Right cardiac atrium (tissue), 5 donors: ENCODE measurements around the gene PYDC1. TPM values are rescaled to one million over a fixed set of nuclear protein-coding genes. Genes with fewer than 3 reads are reported as not detected.

Source experiments
- ATAC-seq, 2 donors: fragments of 200-7000 bp; cut with Tn5 transposase; one replicate each; pipeline versions ENCODE4 v1.8.0 to v1.9.1; 2020; ENCODE audit warnings: moderate library complexity in 2 of 2, mild to moderate bottlenecking in 1 of 2
- DNase-seq, 3 donors: peaks; one replicate each; pipeline ENCODE4 v3.0.0-alpha.2; 2020
- H3K27ac ChIP-seq: one replicate; pipeline ENCODE4 v1.5.1; 2013; ENCODE audit warnings: mild to moderate bottlenecking, low read length, control low read depth, moderate library complexity
- H3K27me3 ChIP-seq: one replicate; pipeline ENCODE4 v1.6.1; 2013; ENCODE audit not compliant: control insufficient read depth, insufficient read depth
- H3K4me1 ChIP-seq: one replicate; pipeline ENCODE4 v1.6.1; 2013; ENCODE audit warnings: low read length; ENCODE audit not compliant: control insufficient read depth, insufficient read depth
- H3K4me3 ChIP-seq: one replicate; pipeline ENCODE4 v1.5.1; 2013; ENCODE audit warnings: low read length, control low read depth
- H3K9me3 ChIP-seq: one replicate; pipeline ENCODE4 v1.6.1; 2013; ENCODE audit warnings: low read length; ENCODE audit not compliant: control insufficient read depth
- WGBS: extraction: QIAGEN DNeasy Blood & Tissue Kit; methylation state at CpG from one replicate; pipeline ENCODE4 v1.1.7; 2013; 5-methylcytosine and 5-hydroxymethylcytosine counted together
- intact Hi-C, 4 donors: fragments of 100-400 bp; cut with DNase I; formaldehyde crosslinking; loops; one replicate each; pipeline versions ENCODE4 v1.11.0 to v1.14.0; 2022 to 2023
- polyA plus RNA-seq: library from polyadenylated mRNA; stranded (reverse); fragments of 200-250 nt; gene quantifications from one replicate; pipeline ENCODE4 v1.2.3, GENCODE V29; 2013
- total RNA-seq, 4 donors: library from RNA; stranded (reverse); fragmentation: NEBNext Ultra II Directional; extraction: Animal tissue kit (Norgen Biotek cat#: 25700); gene quantifications; one replicate each; pipeline ENCODE4 v1.2.1, GENCODE V29; 2021
- donor health status: healthy with polysubstance abuse.
- donor health status: DM: no; HTN: yes; CAD: no.
- donor health status: DM: no; HTN: no; CAD: no.
- donor health status: DM: no; HTN: yes; CAD: no; lungs with severe emphysema.
- donor health status: DM: yes; HTN: yes; CAD: no.

PYDC1 gene
- total and polyA plus RNA-seq, 5 donors, result 0.23 TPM; not detected in 4

- H3K9me3 ChIP-seq, result no peaks in the 10 kb centered on the region
- peaks cover 5% of the 10 kb centered on the region for H3K4me1 ChIP-seq
- DNase-seq (no peak), ATAC-seq (no peak)
- intact Hi-C loops, result no loop called here
- H3K27me3 ChIP-seq, result no peaks in the 10 kb centered on the region
- H3K27ac ChIP-seq, result no peak overlapping the region
- H3K4me3 ChIP-seq, result no peak overlapping the region
- whole genome bisulfite sequencing, result 71% methylated on average over 12 of the region's 12 CpGs
These were observed 4.6 kb upstream of the PYDC1 start for GRCh38 chr16:31221357-31222160.

- Histone ChIP-seq H3K27me3 (no peaks in the 10 kb centered on the region), H3K9me3 (no peaks in the 10 kb centered on the region), H3K27ac (no peak overlapping the region), H3K4me3 (no peak overlapping the region), H3K4me1 (peaks cover 5% of the 10 kb centered on the region)
- WGBS, result 89% methylated on average over 15 of the region's 15 CpGs
- DNase-seq (no peak), ATAC-seq (no peak)
- intact Hi-C loops, result no loop called here
These were observed 2.3 kb upstream of the PYDC1 start for GRCh38 chr16:31219154-31219741.

GRCh38 chr16:31217136-31217530, 198 bp upstream of the PYDC1 start:
- H3K4me1 ChIP-seq, result peaks cover 5% of the 10 kb centered on the region
- H3K27ac ChIP-seq, result no peak overlapping the region
- H3K4me3 ChIP-seq, result no peak overlapping the region
- no peak for ATAC-seq
- 30% methylated on average over 4 of the region's 4 CpGs for WGBS
- no peak for DNase-seq
- no peaks in the 10 kb centered on the region for H3K27me3 ChIP-seq
- intact Hi-C loops, result no loop called here
- H3K9me3 ChIP-seq, result no peaks in the 10 kb centered on the region

GRCh38 chr16:31215287-31216162, 1.4 kb downstream of the PYDC1 start:
- peak; percentile 65 to 81 (median 81) for DNase-seq
- peak; percentile 90 to 92 for ATAC-seq
- intact Hi-C loops, result no loop called here
- under 1% methylated on average over 63 of the region's 63 CpGs for WGBS
- peaks cover 5% of the 10 kb centered on the region for H3K4me1 ChIP-seq
- H3K27me3 ChIP-seq, result no peaks in the 10 kb centered on the region
- no peak overlapping the region for H3K27ac ChIP-seq
- H3K9me3 ChIP-seq, result no peaks in the 10 kb centered on the region
- H3K4me3 ChIP-seq, result peak overlapping the region; percentile 14

- no peaks in the 10 kb centered on the region for H3K27me3 ChIP-seq
- 8% methylated on average over 58 of the region's 58 CpGs for WGBS
- peak overlapping the region; percentile 14 for H3K4me3 ChIP-seq
- ATAC-seq (peak; percentile 30 to 42), DNase-seq (peak in 2 of 3 donors; percentile 60 to 62)
- peaks cover 5% of the 10 kb centered on the region for H3K4me1 ChIP-seq
- H3K27ac ChIP-seq, result no peak overlapping the region
- intact Hi-C loops, result no loop called here
- no peaks in the 10 kb centered on the region for H3K9me3 ChIP-seq
These were observed 2.1 kb downstream of the PYDC1 start for GRCh38 chr16:31214708-31215286.

GRCh38 chr16:31213877-31214707, 2.8 kb downstream of the PYDC1 start, which contains the start of gene TRIM72:
TRIM72 (plus strand) TSS chr16:31214119; CDS start chr16:31214739, 620 bp downstream.
- Histone ChIP-seq H3K9me3 (no peaks in the 10 kb centered on the region), H3K27me3 (no peaks in the 10 kb centered on the region), H3K27ac (no peak within 1 kb of the TSS), H3K4me1 (peaks cover 5% of the 10 kb centered on the region), H3K4me3 (peak within 1 kb of the TSS; percentile 14)
- intact Hi-C loops, result no loop called here
- DNase-seq, result no peak
- ATAC-seq, result peak; percentile 37 to 47
- WGBS, result 62% methylated on average over 25 of the region's 25 CpGs

GRCh38 chr16:31213342-31213741, 3.6 kb downstream of the PYDC1 start:
- Histone ChIP-seq H3K27ac (no peak overlapping the region), H3K9me3 (no peaks in the 10 kb centered on the region), H3K4me3 (no peak overlapping the region), H3K4me1 (peaks cover 5% of the 10 kb centered on the region), H3K27me3 (no peaks in the 10 kb centered on the region)
- no peak for ATAC-seq
- intact Hi-C loops, result no loop called here
- 94% methylated on average over 1 of the region's 1 CpG for WGBS
- no peak for DNase-seq

GRCh38 chr16:31206776-31207175, 10.2 kb downstream of the PYDC1 start:
- H3K27me3 ChIP-seq, result no peaks in the 10 kb centered on the region

GRCh38 chr16:31204871-31205666, 11.9 kb downstream of the PYDC1 start:
- ATAC-seq (no peak), DNase-seq (no peak)
- WGBS, result 87% methylated on average over 9 of the region's 9 CpGs
- intact Hi-C loops, result no loop called here
- no peaks in the 10 kb centered on the region for H3K27me3 ChIP-seq
- no peaks in the 10 kb centered on the region for H3K4me1 ChIP-seq
- H3K9me3 ChIP-seq, result no peaks in the 10 kb centered on the region
- no peak overlapping the region for H3K4me3 ChIP-seq
- no peak overlapping the region for H3K27ac ChIP-seq

More at GRCh38 chr16:31206776-31207175, 10.2 kb downstream of the PYDC1 start:
- no peak for DNase-seq
- no peaks in the 10 kb centered on the region for H3K4me1 ChIP-seq
- no peak overlapping the region for H3K27ac ChIP-seq
- ATAC-seq, result no peak
- no peak overlapping the region for H3K4me3 ChIP-seq
- intact Hi-C loops, result no loop called here
- H3K9me3 ChIP-seq, result no peaks in the 10 kb centered on the region
- WGBS, result 32% methylated on average over 6 of the region's 6 CpGs
